HepG2 (cell line): ENCODE data around the gene KIF3A. TPM values are rescaled to one million over a fixed set of nuclear protein-coding genes. Genes with fewer than 3 reads are reported as not detected.
A peak's percentile ranks its signal among the peaks of the same experiment; 100 is the strongest.

Experiments used
- ATAC-seq: fragments of 200-7000 bp; cut with Tn5 transposase; 3 replicates; pipeline ENCODE4 v1.9.1; 2020; ENCODE audit warnings: mild to moderate bottlenecking, moderate library complexity
- BruUV-seq: library from RNA; stranded (reverse); fragments of 400-500 nt; replicated peaks from 2 replicates; lab custom pipeline; 2021; lab: Mats Ljungman, UMichigan
- CTCF ChIA-PET: fragments of 300-600 bp; formaldehyde crosslinking; extraction: SDS; loops from one replicate; lab custom pipeline; 2021; ENCODE audit warnings: low total read pairs, inconsistent platforms, low intra/inter-chr PET ratio; lab: Yijun Ruan, JAX
- POLR2A ChIA-PET: fragments of 350-600 bp; sonication (Branson Sonifier 250); formaldehyde crosslinking; loops from one replicate; lab custom pipeline; 2020; ENCODE audit warnings: antibody characterized with exemption, inconsistent platforms; lab: Yijun Ruan, JAX
- DNase-seq: peaks from one replicate; pipeline ENCODE4 v3.0.0-alpha.2; 2015; ENCODE audit warnings: low spot score
- FAIRE-seq: peaks from 3 replicates; lab custom pipeline; 2011; peaks lifted over from hg19 to GRCh38; lab: Jason Lieb, UNC
- H2AFZ ChIP-seq: one replicate; pipeline ENCODE4 v1.6.1; 2011; ENCODE audit warnings: low read length, inconsistent platforms
- H3K27ac ChIP-seq: fragments of 300-600 bp; 3 replicates; pipeline ENCODE4 v1.8.0; 2011; ENCODE audit warnings: mixed run types, mild to moderate bottlenecking, mixed read lengths, low read length, inconsistent platforms; ENCODE audit not compliant: insufficient read depth; ENCODE audit errors: extremely low read length
- H3K27me3 ChIP-seq, 2 experiments: fragments of 200-600 bp in 1 of 2; 2 replicates in 1 of 2; 3 replicates in 1 of 2; pipeline versions ENCODE4 v1.6.0 to v1.8.0; 2011; ENCODE audit warnings: low read length in 2 of 2, mild to moderate bottlenecking in 2 of 2, moderate library complexity in 2 of 2, inconsistent platforms in 1 of 2; ENCODE audit not compliant: insufficient read depth in 2 of 2, control insufficient read depth in 1 of 2
- H3K36me3 ChIP-seq, 2 experiments: fragments of 200-600 bp in 1 of 2; replicated peaks in 1 of 2; 2 replicates in 1 of 2; 3 replicates in 1 of 2; pipeline versions ENCODE4 v1.5.1 to v1.8.0; 2011; ENCODE audit warnings: low read length in 2 of 2, inconsistent platforms in 1 of 2; ENCODE audit not compliant: insufficient read depth in 2 of 2, control insufficient read depth in 1 of 2
- H3K4me1 ChIP-seq: 2 replicates; pipeline ENCODE4 v1.5.1; 2012; ENCODE audit warnings: low read length, inconsistent platforms; ENCODE audit not compliant: insufficient read depth
- H3K4me2 ChIP-seq: 2 replicates; pipeline ENCODE4 v1.6.0; 2011; ENCODE audit warnings: low read depth, low read length, inconsistent platforms
- H3K4me3 ChIP-seq, 3 experiments: fragments of 200-600 bp in 1 of 3; sonication (generic), shearing (Covaris generic) in 1 of 3; replicated peaks in 1 of 3; 2 replicates each; pipeline ENCODE4 v1.5.1; 2011 to 2016; ENCODE audit warnings: low read length in 3 of 3, inconsistent platforms in 2 of 3, low read depth in 2 of 3, mild to moderate bottlenecking in 2 of 3, control low read depth in 1 of 3, mixed read lengths in 1 of 3; ENCODE audit not compliant: insufficient read depth in 1 of 3
- H3K79me2 ChIP-seq: one replicate; pipeline ENCODE4 v1.6.1; 2011; ENCODE audit warnings: low read length, inconsistent platforms; ENCODE audit not compliant: insufficient read depth
- H3K9ac ChIP-seq: 2 replicates; pipeline ENCODE4 v1.6.0; 2011; ENCODE audit warnings: mild to moderate bottlenecking, low read depth, low read length, inconsistent platforms; ENCODE audit not compliant: insufficient read depth
- H3K9me3 ChIP-seq: 2 replicates; pipeline ENCODE4 v1.5.1; 2012; ENCODE audit warnings: mild to moderate bottlenecking, low read length
- H4K20me1 ChIP-seq: 2 replicates; pipeline ENCODE4 v1.6.0; 2011; ENCODE audit warnings: inconsistent platforms, mild to moderate bottlenecking, low read length, moderate library complexity; ENCODE audit not compliant: insufficient read depth
- CCDC6 ChIP-seq: sonication (generic); formaldehyde crosslinking; IDR thresholded peaks from 2 replicates; pipeline ENCODE4 v1.8.1; 2022; ENCODE audit warnings: mild to moderate bottlenecking, missing genetic modification reagents, moderate library complexity
- CREM ChIP-seq, 2 experiments: sonication (generic) in 1 of 2; formaldehyde crosslinking in 1 of 2; IDR thresholded peaks; 2 replicates each; pipeline versions ENCODE4 v1.4.0 to v1.6.1; 2016 to 2020; ENCODE audit warnings: antibody characterized with exemption in 1 of 2, mild to moderate bottlenecking in 1 of 2, missing genetic modification reagents in 1 of 2
- CTCF ChIP-seq: sonication (generic); formaldehyde crosslinking; IDR thresholded peaks from 2 replicates; pipeline ENCODE4 v1.5.0; 2020; ENCODE audit warnings: mild to moderate bottlenecking, missing genetic modification reagents, moderate library complexity
- MXD4 ChIP-seq: IDR thresholded peaks from 2 replicates; pipeline ENCODE4 v1.6.1; 2016; ENCODE audit warnings: mild to moderate bottlenecking, missing biosample characterization, missing genetic modification reagents
- PATZ1 ChIP-seq: sonication (generic); formaldehyde crosslinking; IDR thresholded peaks from 2 replicates; pipeline ENCODE4 v1.4.0; 2020; ENCODE audit warnings: missing genetic modification reagents
- RAD21 ChIP-seq: fragments of 450-650 bp; formaldehyde crosslinking; IDR thresholded peaks from 2 replicates; pipeline ENCODE4 v1.5.0; 2020; ENCODE audit warnings: mild to moderate bottlenecking
- SMC3 ChIP-seq: IDR thresholded peaks from 2 replicates; pipeline ENCODE4 v1.6.1; 2011; ENCODE audit warnings: low read length, improper control_type of control experiment
- STAG1 ChIP-seq: sonication (generic); formaldehyde crosslinking; IDR thresholded peaks from 2 replicates; pipeline ENCODE4 v1.4.0; 2020; ENCODE audit warnings: missing genetic modification reagents
- THAP11 ChIP-seq: IDR thresholded peaks from 2 replicates; pipeline ENCODE4 v1.6.1; 2016; ENCODE audit warnings: missing biosample characterization, missing genetic modification reagents
- THAP7 ChIP-seq: sonication (generic); formaldehyde crosslinking; IDR thresholded peaks from 2 replicates; pipeline ENCODE4 v1.8.1; 2023; ENCODE audit warnings: mild to moderate bottlenecking, missing genetic modification reagents
- ZMYM4 ChIP-seq: sonication (generic); formaldehyde crosslinking; IDR thresholded peaks from 2 replicates; pipeline ENCODE4 v1.8.1; 2023; ENCODE audit warnings: mild to moderate bottlenecking, missing genetic modification reagents
- ZNF225 ChIP-seq: sonication (generic); formaldehyde crosslinking; IDR thresholded peaks from 2 replicates; pipeline ENCODE4 v1.4.0; 2020; ENCODE audit warnings: mild to moderate bottlenecking, missing genetic modification reagents
- ZNF264 ChIP-seq: sonication (generic); formaldehyde crosslinking; IDR thresholded peaks from 2 replicates; pipeline ENCODE4 v1.4.0; 2020; ENCODE audit warnings: missing genetic modification reagents
- ZNF337 ChIP-seq: sonication (generic); formaldehyde crosslinking; IDR thresholded peaks from 2 replicates; pipeline ENCODE4 v1.5.1; 2020; ENCODE audit warnings: missing genetic modification reagents, low read depth, mild to moderate bottlenecking, borderline replicate concordance
- ZNF652 ChIP-seq: IDR thresholded peaks from 2 replicates; pipeline ENCODE4 v1.6.1; 2016; ENCODE audit warnings: low read depth, borderline replicate concordance
- ZNF670 ChIP-seq: sonication (generic); formaldehyde crosslinking; IDR thresholded peaks from 2 replicates; pipeline ENCODE4 v1.8.0; 2022; ENCODE audit warnings: mild to moderate bottlenecking, missing genetic modification reagents, borderline replicate concordance
- in situ Hi-C: cut with HindIII; loops from 2 replicates; pipeline ENCODE4 v1.10.0; 2017; ENCODE audit warnings: low pct_unique_long_range_greater_than_20kb; ENCODE audit not compliant: extremely low pct_ligation_motif_present
- intact Hi-C: fragments of 100-400 bp; cut with micrococcal nuclease; formaldehyde crosslinking; loops from one replicate; pipeline ENCODE4 v1.10.0; 2022; ENCODE audit not compliant: unreplicated experiment
- polyA plus RNA-seq, 8 experiments: library from polyadenylated mRNA; depleted of rRNA in 3 of 8; stranded (reverse) in 7 of 8; unstranded in 1 of 8; fragments of >200 nt; fragmentation: Illumina TruSeq in 4 of 8; extraction: Trizol in 4 of 8; gene quantifications; 2 replicates each; pipeline versions ENCODE4 v1.2.1 to v1.2.3, GENCODE V29; 2011 to 2016; ENCODE audit warnings: low read depth in 4 of 8, missing spikeins in 1 of 8, mixed read lengths in 1 of 8; ENCODE audit not compliant: insufficient read depth in 1 of 8
- total RNA-seq, 5 experiments: library from RNA; depleted of rRNA; stranded (reverse); fragments of >200 nt; fragmentation: Illumina TruSeq; extraction: Trizol; gene quantifications; 2 replicates each; pipeline ENCODE4 v1.2.3, GENCODE V29; 2016; ENCODE audit warnings: low read depth in 1 of 5

Gene KIF3A
- total and polyA plus RNA-seq, 2 of the 13 experiments (the other 11 are each of a cell fraction or from before 2014, with no cell fraction given) = 2.3 to 8.4 TPM

- CTCF ChIA-PET = interaction anchor here (1.0 to 1.6 kb wide), 3 partner anchors 64 to 75 kb away, joined by 3 to 11 read pairs (median 4); partner anchors contain the start of gene SHROOM1
These were observed 17.6 kb upstream of the KIF3A start for GRCh38 chr5:132754947-132755346.

More at GRCh38 chr5:132754947-132755346, 17.6 kb upstream of the KIF3A start:
- TF ChIP-seq ZNF670 (CRISPR knock-in tag) (no peak), CREM (IDR thresholded peaks at IDR 0.05) (no peak), CREM (CRISPR knock-in tag; IDR thresholded peaks at IDR 0.05) (no peak), STAG1 (peak; percentile 74), ZNF225 (no peak), THAP7 (no peak), ZNF652 (CRISPR knock-in tag) (no peak), PATZ1 (CRISPR knock-in tag) (no peak), RAD21 (CRISPR knock-in tag) (peak; percentile 45; the same call in 1 of the 2 replicates), THAP11 (CRISPR knock-in tag) (no peak), ZNF264 (CRISPR knock-in tag) (no peak), ZMYM4 (CRISPR knock-in tag) (no peak), CTCF (peak; percentile 57), SMC3 (peak; percentile 57), CCDC6 (CRISPR knock-in tag) (no peak), ZNF337 (CRISPR knock-in tag) (no peak), MXD4 (CRISPR knock-in tag) (no peak)
- TF ChIP-seq, all 625 proteins: peak for 4
- no peaks in the 10 kb centered on the region for H3K79me2 ChIP-seq
- DNase-seq (peak; percentile 49), ATAC-seq (peak; percentile 82), FAIRE-seq (peak; percentile 73)
- H3K4me3 ChIP-seq = no peak overlapping the region
- no peaks in the 10 kb centered on the region for H3K9me3 ChIP-seq
- H2AFZ ChIP-seq = no peak overlapping the region
- no TSS peak for BruUV-seq
- no peaks in the 10 kb centered on the region; the same call in 1 of the 2 replicates for H3K4me1 ChIP-seq
- H3K36me3 ChIP-seq = peaks cover 8 to 14% of the 10 kb centered on the region in 2 experiments
- intact Hi-C loops = loop anchor here (1.0 kb wide), 1 partner anchor 65 kb away; no protein-coding TSS in a partner anchor
- no peaks in the 10 kb centered on the region for H3K27me3 ChIP-seq
- H4K20me1 ChIP-seq = no peaks in the 10 kb centered on the region
- in situ Hi-C loops = no loop called here
- POLR2A ChIA-PET = interaction anchor here (1.0 to 1.7 kb wide), 4 partner anchors 17 to 116 kb away, joined by 4 to 8 read pairs (median 4); partner anchors contain the start of gene KIF3A
- H3K27ac ChIP-seq = no peak overlapping the region
- H3K4me2 ChIP-seq = no peak overlapping the region
- H3K9ac ChIP-seq = no peak overlapping the region
